K562 (cell line): ENCODE measurements around the gene APP. TPM values are rescaled to one million over a fixed set of nuclear protein-coding genes. Genes with fewer than 3 reads are reported as not detected.

Source experiments
- ATAC-seq: fragments of 200-7000 bp; cut with Tn5 transposase; 3 replicates; pipeline ENCODE4 v1.9.1; 2020; ENCODE audit warnings: moderate library complexity
- BruUV-seq: library from RNA; stranded (reverse); fragments of 400-500 nt; replicated peaks from 2 replicates; lab custom pipeline; 2021; lab: Mats Ljungman, UMichigan
- CTCF ChIA-PET: fragments of 300-600 bp; formaldehyde crosslinking; extraction: SDS; loops from one replicate; lab custom pipeline; 2021; ENCODE audit warnings: low intra/inter-chr PET ratio; lab: Yijun Ruan, JAX
- POLR2A ChIA-PET: fragments of 300-600, 350-650 bp; sonication (Branson Sonifier 250); formaldehyde crosslinking; extraction: SDS; loops from one replicate; lab custom pipeline; 2021; ENCODE audit warnings: antibody characterized with exemption, inconsistent platforms; lab: Yijun Ruan, JAX
- DNase-seq, 4 experiments: peaks; one replicate each; pipeline versions ENCODE4 v3.0.0 to v3.0.0-alpha.2; 2011 to 2018; ENCODE audit warnings: low spot score in 3 of 4, mixed read lengths in 3 of 4; ENCODE audit errors: extremely low read depth in 1 of 4
- FAIRE-seq: peaks from 2 replicates; lab custom pipeline; 2011; peaks lifted over from hg19 to GRCh38; lab: Jason Lieb, UNC
- H2AFZ ChIP-seq: 2 replicates; pipeline ENCODE4 v1.6.0; 2011; ENCODE audit warnings: low read depth, low read length, control low read depth, inconsistent platforms
- H3K27ac ChIP-seq: fragments of 200-600 bp; 3 replicates; pipeline ENCODE4 v1.8.0; 2011; ENCODE audit warnings: low read depth, mild to moderate bottlenecking, control low read depth, inconsistent platforms, low read length, moderate library complexity, mixed read lengths; ENCODE audit errors: extremely low read depth
- H3K27me3 ChIP-seq, 2 experiments: fragments of 300-600 bp in 1 of 2; 2 replicates in 1 of 2; 3 replicates in 1 of 2; pipeline versions ENCODE4 v1.6.0 to v1.8.0; 2011; ENCODE audit warnings: inconsistent platforms in 2 of 2, low read length in 2 of 2, mild to moderate bottlenecking in 1 of 2, mixed read lengths in 1 of 2, moderate library complexity in 1 of 2; ENCODE audit not compliant: control insufficient read depth in 2 of 2, insufficient read depth in 2 of 2
- H3K36me3 ChIP-seq: fragments of 300-600 bp; 3 replicates; pipeline ENCODE4 v1.8.0; 2011; ENCODE audit warnings: mild to moderate bottlenecking, low read length, inconsistent platforms; ENCODE audit not compliant: control insufficient read depth, insufficient read depth
- H3K4me1 ChIP-seq, 2 experiments: fragments of 200-600 bp in 1 of 2; replicated peaks in 1 of 2; 2 replicates in 1 of 2; 3 replicates in 1 of 2; pipeline versions ENCODE4 v1.5.1 to v1.8.0; 2011; ENCODE audit warnings: inconsistent platforms in 2 of 2, low read length in 2 of 2, mild to moderate bottlenecking in 1 of 2, mixed read lengths in 1 of 2, moderate library complexity in 1 of 2; ENCODE audit not compliant: control insufficient read depth in 2 of 2, insufficient read depth in 2 of 2
- H3K4me2 ChIP-seq: 2 replicates; pipeline ENCODE4 v1.6.1; 2011; ENCODE audit warnings: low read length, control low read depth, inconsistent platforms, mixed read lengths; ENCODE audit not compliant: insufficient read depth
- H3K4me3 ChIP-seq: fragments of 200-600 bp; sonication (generic), shearing (Covaris generic); 2 replicates; pipeline ENCODE4 v1.5.1; 2016; ENCODE audit warnings: control low read depth, inconsistent platforms
- H3K79me2 ChIP-seq: fragments of 200-600 bp; 3 replicates; pipeline ENCODE4 v1.8.0; 2011; ENCODE audit warnings: low read length, inconsistent platforms; ENCODE audit not compliant: control insufficient read depth, insufficient read depth
- H3K9ac ChIP-seq, 2 experiments: 2 replicates each; pipeline versions ENCODE4 v1.6.0 to v1.6.1; 2011; ENCODE audit warnings: low read depth in 2 of 2, low read length in 2 of 2, control low read depth in 1 of 2, inconsistent platforms in 1 of 2, mild to moderate bottlenecking in 1 of 2, mixed read lengths in 1 of 2; ENCODE audit not compliant: insufficient read depth in 1 of 2
- H3K9me1 ChIP-seq: one replicate; pipeline ENCODE4 v1.6.0; 2011; ENCODE audit warnings: inconsistent platforms, mild to moderate bottlenecking, low read length, moderate library complexity; ENCODE audit not compliant: control insufficient read depth, insufficient read depth
- H3K9me3 ChIP-seq: replicated peaks from 2 replicates; pipeline ENCODE4 v1.5.1; 2011; ENCODE audit warnings: low read depth, low read length, inconsistent platforms; ENCODE audit not compliant: control insufficient read depth, insufficient read depth
- H4K20me1 ChIP-seq: replicated peaks from 2 replicates; pipeline ENCODE4 v1.6.1; 2011; ENCODE audit warnings: low read length, inconsistent platforms, mixed read lengths; ENCODE audit not compliant: control insufficient read depth, insufficient read depth
- ARNT ChIP-seq, 2 experiments: fragments of 450-650 bp; IDR thresholded peaks; 2 replicates each; pipeline ENCODE4 v1.6.1; 2016; ENCODE audit warnings: mild to moderate bottlenecking in 1 of 2
- ETV5 ChIP-seq: sonication (generic); formaldehyde crosslinking; IDR thresholded peaks from 2 replicates; pipeline ENCODE4 v1.4.0; 2020; ENCODE audit warnings: low read depth, mild to moderate bottlenecking, missing genetic modification reagents
- MCM2 ChIP-seq: fragments of 450-650 bp; IDR thresholded peaks from 2 replicates; pipeline ENCODE4 v1.6.1; 2017; ENCODE audit warnings: low read depth, mild to moderate bottlenecking
- MEIS2 ChIP-seq: fragments of 450-650 bp; IDR thresholded peaks from 2 replicates; pipeline ENCODE4 v1.6.1; 2014; ENCODE audit warnings: mild to moderate bottlenecking; ENCODE audit not compliant: partially characterized antibody
- NR4A1 ChIP-seq, 2 experiments: fragments of 250-450 bp in 1 of 2; fragments of 450-650 bp in 1 of 2; sonication (Bioruptor Pico) in 1 of 2; IDR thresholded peaks; 2 replicates each; pipeline versions ENCODE4 v1.4.0 to v1.6.1; 2016 to 2020; ENCODE audit warnings: mild to moderate bottlenecking in 2 of 2, missing compliant biosample characterization in 1 of 2, missing genetic modification characterization in 1 of 2, moderate library complexity in 1 of 2
- POLR2B ChIP-seq: fragments of 450-650 bp; IDR thresholded peaks from 2 replicates; pipeline ENCODE4 v1.6.1; 2018; ENCODE audit warnings: low read depth; ENCODE audit not compliant: partially characterized antibody
- TSC22D4 ChIP-seq: fragments of 450-650 bp; IDR thresholded peaks from 2 replicates; pipeline ENCODE4 v1.6.1; 2016; ENCODE audit warnings: missing genetic modification characterization, missing biosample characterization, control low read depth
- ZNF174 ChIP-seq: fragments of 250-450 bp; sonication (Bioruptor Pico); IDR thresholded peaks from 2 replicates; pipeline ENCODE4 v1.4.0; 2020; ENCODE audit warnings: mild to moderate bottlenecking
- WGBS: fragments of 100-300 bp; shearing (Covaris generic); methylation state at CpG from one replicate; pipeline ENCODE4 v1.1.6; 2016; ENCODE audit warnings: low coverage, mixed read lengths; ENCODE audit not compliant: insufficient coverage; ENCODE audit errors: missing lambda C conversion rate; 5-methylcytosine and 5-hydroxymethylcytosine counted together
- in situ Hi-C: fragments of 300-500 bp; cut with MboI; formaldehyde crosslinking; loops from 4 replicates; pipeline ENCODE4 v1.15.0; 2018; ENCODE audit warnings: inconsistent platforms, mixed read lengths
- intact Hi-C: fragments of 100-400 bp; cut with micrococcal nuclease; formaldehyde crosslinking; loops from 2 replicates; pipeline ENCODE4 v1.14.2; 2022
- polyA plus RNA-seq, 8 experiments: library from polyadenylated mRNA; depleted of rRNA in 4 of 8; stranded (reverse) in 5 of 8; unstranded in 3 of 8; fragments of >200 nt; fragmentation: Nextera tagmentation in 2 of 8; fragmentation: Illumina TruSeq in 1 of 8; extraction: Ambion mirVana in 2 of 8; extraction: Trizol in 1 of 8; gene quantifications; 2 replicates each; pipeline versions ENCODE4 v1.2.1 to v1.2.3, GENCODE V29; 2011 to 2014; ENCODE audit warnings: inconsistent platforms in 1 of 8, missing spikeins in 1 of 8
- total RNA-seq, 7 experiments: library from RNA; depleted of rRNA in 6 of 7; stranded (reverse); fragments of >200 nt in 6 of 7; fragmentation: Illumina TruSeq in 2 of 7; extraction: Trizol in 2 of 7; gene quantifications; 2 replicates each; pipeline versions ENCODE4 v1.2.1 to v1.2.3, GENCODE V29; 2011 to 2021; ENCODE audit warnings: low replicate concordance in 1 of 7
- TF ChIP-seq, protein P1 (sequence below), 2 experiments: IDR thresholded peaks in 1 of 2; conservative IDR thresholded peaks in 1 of 2; 2 replicates each; pipeline ENCODE4 v1.6.1; 2016; ENCODE audit warnings: low read depth in 2 of 2, mild to moderate bottlenecking in 1 of 2, missing compliant biosample characterization in 1 of 2, missing genetic modification characterization in 1 of 2, moderate library complexity in 1 of 2
- TF ChIP-seq, protein P2 (sequence below): sonication (generic); formaldehyde crosslinking; IDR thresholded peaks from 2 replicates; pipeline ENCODE4 v1.8.0; 2023; ENCODE audit warnings: mild to moderate bottlenecking, missing genetic modification reagents
- TF ChIP-seq, protein P3 (sequence below): fragments of 450-650 bp; IDR thresholded peaks from 2 replicates; pipeline ENCODE4 v1.6.1; 2016

APP gene
- total and polyA plus RNA-seq, 9 of the 15 experiments (the other 6 are each of a cell fraction or from before 2014, with no cell fraction given), result 0.01 to 1.5 (median 0.16) TPM; not detected in 5

DNA sequence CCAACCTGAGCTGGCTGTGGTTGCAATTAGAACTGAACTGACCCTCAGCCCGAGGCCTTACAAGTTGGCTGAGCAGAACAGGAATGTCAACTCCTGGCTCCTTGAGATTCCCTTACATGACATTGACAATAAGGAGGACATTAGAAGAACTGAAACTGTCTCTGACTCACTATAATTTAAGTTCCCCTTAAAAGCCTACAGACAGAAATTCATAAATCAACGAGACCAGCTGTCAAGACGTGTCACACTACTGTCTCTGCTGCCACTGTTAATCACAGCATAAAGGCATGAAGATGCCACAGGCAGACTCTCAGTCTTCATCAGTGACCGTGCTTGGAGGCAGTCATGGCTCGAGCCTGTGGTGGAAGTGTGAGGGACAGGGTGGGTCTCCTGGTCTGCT lies 267.0 kb downstream of the APP start:
- Histone ChIP-seq H3K4me1 (no peaks in the 10 kb centered on the region), H4K20me1 (no peaks in the 10 kb centered on the region), H3K9me1 (no peaks in the 10 kb centered on the region), H3K4me2 (no peak overlapping the region), H3K27me3 (no peaks in the 10 kb centered on the region), H3K79me2 (no peaks in the 10 kb centered on the region), H3K9ac (no peak overlapping the region), H3K27ac (no peak overlapping the region)
- 4% methylated on average over 5 of the region's 5 CpGs for WGBS
- in situ Hi-C loops (no loop called here), intact Hi-C loops (no loop called here)
- no peak for DNase-seq
- TF ChIP-seq, protein P1, sequence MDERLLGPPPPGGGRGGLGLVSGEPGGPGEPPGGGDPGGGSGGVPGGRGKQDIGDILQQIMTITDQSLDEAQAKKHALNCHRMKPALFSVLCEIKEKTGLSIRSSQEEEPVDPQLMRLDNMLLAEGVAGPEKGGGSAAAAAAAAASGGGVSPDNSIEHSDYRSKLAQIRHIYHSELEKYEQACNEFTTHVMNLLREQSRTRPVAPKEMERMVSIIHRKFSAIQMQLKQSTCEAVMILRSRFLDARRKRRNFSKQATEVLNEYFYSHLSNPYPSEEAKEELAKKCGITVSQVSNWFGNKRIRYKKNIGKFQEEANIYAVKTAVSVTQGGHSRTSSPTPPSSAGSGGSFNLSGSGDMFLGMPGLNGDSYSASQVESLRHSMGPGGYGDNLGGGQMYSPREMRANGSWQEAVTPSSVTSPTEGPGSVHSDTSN (CRISPR knock-in tag; IDR thresholded peaks at IDR 0.05; ENCODE audit: low read depth), result no peak
- TF ChIP-seq, protein P1 (tag; conservative IDR thresholded peaks at IDR 0.05; ENCODE audit: low read depth), result peak; percentile 51; the same call in 1 of the 2 replicates
- TF ChIP-seq MCM2, result no peak
- TF ChIP-seq MEIS2, result peak; percentile 63
- TF ChIP-seq ETV5 (CRISPR knock-in tag), result no peak
- no peak for TF ChIP-seq POLR2B
- TF ChIP-seq TSC22D4 (tag), result no peak
- TF ChIP-seq, protein P2, sequence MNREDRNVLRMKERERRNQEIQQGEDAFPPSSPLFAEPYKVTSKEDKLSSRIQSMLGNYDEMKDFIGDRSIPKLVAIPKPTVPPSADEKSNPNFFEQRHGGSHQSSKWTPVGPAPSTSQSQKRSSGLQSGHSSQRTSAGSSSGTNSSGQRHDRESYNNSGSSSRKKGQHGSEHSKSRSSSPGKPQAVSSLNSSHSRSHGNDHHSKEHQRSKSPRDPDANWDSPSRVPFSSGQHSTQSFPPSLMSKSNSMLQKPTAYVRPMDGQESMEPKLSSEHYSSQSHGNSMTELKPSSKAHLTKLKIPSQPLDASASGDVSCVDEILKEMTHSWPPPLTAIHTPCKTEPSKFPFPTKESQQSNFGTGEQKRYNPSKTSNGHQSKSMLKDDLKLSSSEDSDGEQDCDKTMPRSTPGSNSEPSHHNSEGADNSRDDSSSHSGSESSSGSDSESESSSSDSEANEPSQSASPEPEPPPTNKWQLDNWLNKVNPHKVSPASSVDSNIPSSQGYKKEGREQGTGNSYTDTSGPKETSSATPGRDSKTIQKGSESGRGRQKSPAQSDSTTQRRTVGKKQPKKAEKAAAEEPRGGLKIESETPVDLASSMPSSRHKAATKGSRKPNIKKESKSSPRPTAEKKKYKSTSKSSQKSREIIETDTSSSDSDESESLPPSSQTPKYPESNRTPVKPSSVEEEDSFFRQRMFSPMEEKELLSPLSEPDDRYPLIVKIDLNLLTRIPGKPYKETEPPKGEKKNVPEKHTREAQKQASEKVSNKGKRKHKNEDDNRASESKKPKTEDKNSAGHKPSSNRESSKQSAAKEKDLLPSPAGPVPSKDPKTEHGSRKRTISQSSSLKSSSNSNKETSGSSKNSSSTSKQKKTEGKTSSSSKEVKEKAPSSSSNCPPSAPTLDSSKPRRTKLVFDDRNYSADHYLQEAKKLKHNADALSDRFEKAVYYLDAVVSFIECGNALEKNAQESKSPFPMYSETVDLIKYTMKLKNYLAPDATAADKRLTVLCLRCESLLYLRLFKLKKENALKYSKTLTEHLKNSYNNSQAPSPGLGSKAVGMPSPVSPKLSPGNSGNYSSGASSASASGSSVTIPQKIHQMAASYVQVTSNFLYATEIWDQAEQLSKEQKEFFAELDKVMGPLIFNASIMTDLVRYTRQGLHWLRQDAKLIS (CRISPR knock-in tag), result no peak
- no peak for TF ChIP-seq NR4A1 (CRISPR knock-in tag; IDR thresholded peaks at IDR 0.05)
- no peak for TF ChIP-seq NR4A1 (tag; IDR thresholded peaks at IDR 0.05)
- no peak for TF ChIP-seq ARNT (IDR thresholded peaks at IDR 0.05)
- TF ChIP-seq ZNF174, result no peak
- TF ChIP-seq, protein P3, sequence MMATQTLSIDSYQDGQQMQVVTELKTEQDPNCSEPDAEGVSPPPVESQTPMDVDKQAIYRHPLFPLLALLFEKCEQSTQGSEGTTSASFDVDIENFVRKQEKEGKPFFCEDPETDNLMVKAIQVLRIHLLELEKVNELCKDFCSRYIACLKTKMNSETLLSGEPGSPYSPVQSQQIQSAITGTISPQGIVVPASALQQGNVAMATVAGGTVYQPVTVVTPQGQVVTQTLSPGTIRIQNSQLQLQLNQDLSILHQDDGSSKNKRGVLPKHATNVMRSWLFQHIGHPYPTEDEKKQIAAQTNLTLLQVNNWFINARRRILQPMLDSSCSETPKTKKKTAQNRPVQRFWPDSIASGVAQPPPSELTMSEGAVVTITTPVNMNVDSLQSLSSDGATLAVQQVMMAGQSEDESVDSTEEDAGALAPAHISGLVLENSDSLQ, result peak; percentile 28; the same call in 1 of the 2 replicates
- TF ChIP-seq, all 486 proteins: peak for 3
- Histone ChIP-seq H3K4me3 (no peak overlapping the region), H2AFZ (no peak overlapping the region), H3K9me3 (no peaks in the 10 kb centered on the region), H3K36me3 (no peaks in the 10 kb centered on the region)
- CTCF ChIA-PET, result no interaction called here
- no peak for FAIRE-seq
- ATAC-seq, result no peak
- BruUV-seq, result no TSS peak
- POLR2A ChIA-PET, result no interaction called here
